K562 (cell line): ENCODE measurements around the gene RCOR2. TPM values are rescaled to one million over a fixed set of nuclear protein-coding genes. Genes with fewer than 3 reads are reported as not detected.

Source experiments
- BCL6 ChIP-seq: fragments of 250-450 bp; sonication (Bioruptor Pico); IDR thresholded peaks from 2 replicates; pipeline ENCODE4 v1.4.0; 2020
- CHD4 ChIP-seq: fragments of 200-600 bp; sonication (generic); IDR thresholded peaks from 3 replicates; pipeline ENCODE4 v1.6.1; 2012; ENCODE audit warnings: low read depth, mild to moderate bottlenecking, mixed read lengths, low read length, inconsistent platforms; ENCODE audit not compliant: insufficient read depth, insufficient replicate concordance, poor library complexity, severe bottlenecking
- E2F3 ChIP-seq: fragments of 250-450 bp; sonication (Bioruptor Pico); IDR thresholded peaks from 2 replicates; pipeline ENCODE4 v1.4.0; 2020; ENCODE audit warnings: mild to moderate bottlenecking
- EP400 ChIP-seq: fragments of 450-650 bp; IDR thresholded peaks from 2 replicates; pipeline ENCODE4 v1.6.1; 2017; ENCODE audit warnings: antibody characterized with exemption, mild to moderate bottlenecking, moderate library complexity
- HDAC2 ChIP-seq: fragments of 450-650 bp; IDR thresholded peaks from 2 replicates; pipeline ENCODE4 v1.6.1; 2016; ENCODE audit warnings: mild to moderate bottlenecking
- HLTF ChIP-seq: fragments of 450-650 bp; IDR thresholded peaks from 2 replicates; pipeline ENCODE4 v1.6.1; 2016
- MCM7 ChIP-seq, 2 experiments: fragments of 450-650 bp; IDR thresholded peaks; 2 replicates each; pipeline ENCODE4 v1.6.1; 2016 to 2018
- MED1 ChIP-seq: sonication (generic); formaldehyde crosslinking; IDR thresholded peaks from 2 replicates; pipeline ENCODE4 v1.8.1; 2023; ENCODE audit warnings: missing genetic modification reagents, borderline replicate concordance
- PML ChIP-seq: IDR thresholded peaks from 2 replicates; pipeline ENCODE4 v1.6.1; 2012; ENCODE audit warnings: low read length, inconsistent platforms
- SIRT6 ChIP-seq: IDR thresholded peaks from one replicate; pipeline ENCODE4 v1.6.1; 2012; ENCODE audit warnings: low read depth, mild to moderate bottlenecking, control low read depth, inconsistent platforms, low read length, moderate library complexity
- SMC3 ChIP-seq: conservative IDR thresholded peaks from 2 replicates; pipeline ENCODE4 v1.6.1; 2011; ENCODE audit warnings: low read depth, low read length, improper control_type of control experiment; ENCODE audit not compliant: insufficient read depth
- SRF ChIP-seq, 2 experiments: fragments of 250-450, 450-650 bp in 1 of 2; sonication (Bioruptor Pico) in 1 of 2; sonication (generic) in 1 of 2; formaldehyde crosslinking; IDR thresholded peaks; 2 replicates each; pipeline versions ENCODE4 v1.5.0 to v1.5.1; 2020 to 2022; ENCODE audit warnings: mild to moderate bottlenecking in 1 of 2, missing genetic modification reagents in 1 of 2
- TCF7 ChIP-seq: sonication (generic); IDR thresholded peaks from 2 replicates; pipeline ENCODE4 v1.6.1; 2016; ENCODE audit warnings: antibody characterized with exemption, borderline replicate concordance
- THRAP3 ChIP-seq: fragments of 450-650 bp; IDR thresholded peaks from 2 replicates; pipeline ENCODE4 v1.6.1; 2016; ENCODE audit warnings: mild to moderate bottlenecking, inconsistent platforms, borderline replicate concordance
- ZNF175 ChIP-seq: fragments of 200-800 bp; sonication (Bioruptor generic); IDR thresholded peaks from 2 replicates; pipeline ENCODE4 v1.6.1; 2016; ENCODE audit warnings: low read depth, mild to moderate bottlenecking, missing genetic modification characterization, missing compliant biosample characterization
- ZNF239 ChIP-seq: fragments of 250-450 bp; sonication (Bioruptor Pico); IDR thresholded peaks from 2 replicates; pipeline ENCODE4 v1.4.0; 2020; ENCODE audit warnings: mild to moderate bottlenecking
- ZNF644 ChIP-seq: fragments of 200-800 bp; sonication (Bioruptor generic); IDR thresholded peaks from 2 replicates; pipeline ENCODE4 v1.6.1; 2016; ENCODE audit warnings: low read depth, missing genetic modification characterization, missing compliant biosample characterization
- polyA plus RNA-seq, 8 experiments: library from polyadenylated mRNA; depleted of rRNA in 4 of 8; stranded (reverse) in 5 of 8; unstranded in 3 of 8; fragments of >200 nt; fragmentation: Nextera tagmentation in 2 of 8; fragmentation: Illumina TruSeq in 1 of 8; extraction: Ambion mirVana in 2 of 8; extraction: Trizol in 1 of 8; gene quantifications; 2 replicates each; pipeline versions ENCODE4 v1.2.1 to v1.2.3, GENCODE V29; 2011 to 2014; ENCODE audit warnings: inconsistent platforms in 1 of 8, missing spikeins in 1 of 8
- total RNA-seq, 7 experiments: library from RNA; depleted of rRNA in 6 of 7; stranded (reverse); fragments of >200 nt in 6 of 7; fragmentation: Illumina TruSeq in 2 of 7; extraction: Trizol in 2 of 7; gene quantifications; 2 replicates each; pipeline versions ENCODE4 v1.2.1 to v1.2.3, GENCODE V29; 2011 to 2021; ENCODE audit warnings: low replicate concordance in 1 of 7
- TF ChIP-seq, protein P1 (sequence below): fragments of 450-650 bp; IDR thresholded peaks from 2 replicates; pipeline ENCODE4 v1.7.0; 2016; ENCODE audit warnings: borderline replicate concordance
- TF ChIP-seq, protein P2 (sequence below): IDR thresholded peaks from 3 replicates; pipeline ENCODE4 v1.6.1; 2011; ENCODE audit warnings: borderline replicate concordance, mild to moderate bottlenecking, moderate library complexity; ENCODE audit not compliant: insufficient read length; ENCODE audit errors: extremely low read depth
- TF ChIP-seq, protein P3 (sequence below): fragments of 450-650 bp; IDR thresholded peaks from 2 replicates; pipeline ENCODE4 v1.6.1; 2018; ENCODE audit not compliant: partially characterized antibody

RCOR2 gene
- total and polyA plus RNA-seq, 9 of the 15 experiments (the other 6 are each of a cell fraction or from before 2014, with no cell fraction given), result 0.04 to 6.5 (median 2.5) TPM; not detected in 1

DNA sequence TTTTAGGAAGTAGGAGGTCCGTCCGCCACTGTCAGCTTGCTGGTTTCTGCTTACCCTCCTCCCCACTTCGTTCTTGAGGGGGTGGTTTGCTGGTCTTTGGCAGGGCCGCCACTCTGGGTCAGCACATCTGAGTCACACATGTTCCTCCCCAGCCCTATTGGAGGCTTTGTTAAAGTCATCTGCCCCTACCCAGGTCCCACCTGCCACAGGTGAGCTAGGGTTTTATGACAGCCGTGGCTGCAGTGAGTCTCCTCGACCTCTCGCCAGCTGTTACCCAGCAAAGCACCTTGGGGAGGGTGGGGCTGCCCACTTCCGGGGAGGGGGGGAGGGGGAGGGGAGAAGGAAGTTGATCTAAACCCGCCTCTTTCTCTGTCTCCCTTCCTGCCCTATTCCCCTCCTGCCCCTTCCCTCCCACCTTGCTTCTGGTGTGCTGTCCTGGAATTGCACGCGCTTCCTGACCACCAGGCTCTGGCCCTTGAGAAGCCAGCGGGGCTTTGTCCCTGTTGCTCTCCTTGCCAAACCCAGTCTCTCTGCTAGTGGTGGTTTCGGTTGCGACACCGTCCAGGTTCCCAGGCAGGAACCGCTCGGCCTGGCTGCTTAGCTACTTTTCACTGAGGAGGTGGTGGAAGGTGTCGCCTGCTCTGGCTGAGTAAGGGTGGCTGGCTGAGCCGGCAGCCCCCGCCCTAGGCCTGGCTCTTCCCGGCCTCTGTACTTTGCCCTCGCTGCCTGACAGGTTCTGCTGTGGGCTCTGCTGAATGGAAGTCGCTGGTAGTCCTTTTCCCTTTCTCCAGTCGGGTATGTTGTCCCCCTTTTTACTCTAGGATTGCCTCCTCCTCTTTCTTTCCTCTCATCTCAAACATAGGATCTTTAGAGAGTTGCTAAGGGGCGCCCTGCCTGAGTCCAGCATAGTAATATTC is 28.5 kb downstream of the RCOR2 start (continued):
- TF ChIP-seq, protein P1, sequence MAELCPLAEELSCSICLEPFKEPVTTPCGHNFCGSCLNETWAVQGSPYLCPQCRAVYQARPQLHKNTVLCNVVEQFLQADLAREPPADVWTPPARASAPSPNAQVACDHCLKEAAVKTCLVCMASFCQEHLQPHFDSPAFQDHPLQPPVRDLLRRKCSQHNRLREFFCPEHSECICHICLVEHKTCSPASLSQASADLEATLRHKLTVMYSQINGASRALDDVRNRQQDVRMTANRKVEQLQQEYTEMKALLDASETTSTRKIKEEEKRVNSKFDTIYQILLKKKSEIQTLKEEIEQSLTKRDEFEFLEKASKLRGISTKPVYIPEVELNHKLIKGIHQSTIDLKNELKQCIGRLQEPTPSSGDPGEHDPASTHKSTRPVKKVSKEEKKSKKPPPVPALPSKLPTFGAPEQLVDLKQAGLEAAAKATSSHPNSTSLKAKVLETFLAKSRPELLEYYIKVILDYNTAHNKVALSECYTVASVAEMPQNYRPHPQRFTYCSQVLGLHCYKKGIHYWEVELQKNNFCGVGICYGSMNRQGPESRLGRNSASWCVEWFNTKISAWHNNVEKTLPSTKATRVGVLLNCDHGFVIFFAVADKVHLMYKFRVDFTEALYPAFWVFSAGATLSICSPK, result no peak
- TF ChIP-seq, protein P2, sequence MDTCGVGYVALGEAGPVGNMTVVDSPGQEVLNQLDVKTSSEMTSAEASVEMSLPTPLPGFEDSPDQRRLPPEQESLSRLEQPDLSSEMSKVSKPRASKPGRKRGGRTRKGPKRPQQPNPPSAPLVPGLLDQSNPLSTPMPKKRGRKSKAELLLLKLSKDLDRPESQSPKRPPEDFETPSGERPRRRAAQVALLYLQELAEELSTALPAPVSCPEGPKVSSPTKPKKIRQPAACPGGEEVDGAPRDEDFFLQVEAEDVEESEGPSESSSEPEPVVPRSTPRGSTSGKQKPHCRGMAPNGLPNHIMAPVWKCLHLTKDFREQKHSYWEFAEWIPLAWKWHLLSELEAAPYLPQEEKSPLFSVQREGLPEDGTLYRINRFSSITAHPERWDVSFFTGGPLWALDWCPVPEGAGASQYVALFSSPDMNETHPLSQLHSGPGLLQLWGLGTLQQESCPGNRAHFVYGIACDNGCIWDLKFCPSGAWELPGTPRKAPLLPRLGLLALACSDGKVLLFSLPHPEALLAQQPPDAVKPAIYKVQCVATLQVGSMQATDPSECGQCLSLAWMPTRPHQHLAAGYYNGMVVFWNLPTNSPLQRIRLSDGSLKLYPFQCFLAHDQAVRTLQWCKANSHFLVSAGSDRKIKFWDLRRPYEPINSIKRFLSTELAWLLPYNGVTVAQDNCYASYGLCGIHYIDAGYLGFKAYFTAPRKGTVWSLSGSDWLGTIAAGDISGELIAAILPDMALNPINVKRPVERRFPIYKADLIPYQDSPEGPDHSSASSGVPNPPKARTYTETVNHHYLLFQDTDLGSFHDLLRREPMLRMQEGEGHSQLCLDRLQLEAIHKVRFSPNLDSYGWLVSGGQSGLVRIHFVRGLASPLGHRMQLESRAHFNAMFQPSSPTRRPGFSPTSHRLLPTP, result no peak
- no peak for TF ChIP-seq ZNF175 (CRISPR knock-in tag)
- no peak for TF ChIP-seq SMC3
- no peak for TF ChIP-seq BCL6
- no peak for TF ChIP-seq MCM7 (IDR thresholded peaks at IDR 0.05)
- TF ChIP-seq HDAC2, result peak; percentile 34; the same call in 1 of the 2 replicates
- peak; percentile 63 for TF ChIP-seq EP400
- no peak; the same call in 1 of the 2 replicates for TF ChIP-seq PML
- no peak for TF ChIP-seq HLTF
- no peak for TF ChIP-seq TCF7
- no peak for TF ChIP-seq MED1
- TF ChIP-seq ZNF239 (CRISPR knock-in tag), result no peak
- no peak for TF ChIP-seq SRF (CRISPR knock-in tag; IDR thresholded peaks at IDR 0.05)
- TF ChIP-seq E2F3 (CRISPR knock-in tag), result no peak
- no peak for TF ChIP-seq SIRT6
- TF ChIP-seq THRAP3, result no peak
- TF ChIP-seq, protein P3, sequence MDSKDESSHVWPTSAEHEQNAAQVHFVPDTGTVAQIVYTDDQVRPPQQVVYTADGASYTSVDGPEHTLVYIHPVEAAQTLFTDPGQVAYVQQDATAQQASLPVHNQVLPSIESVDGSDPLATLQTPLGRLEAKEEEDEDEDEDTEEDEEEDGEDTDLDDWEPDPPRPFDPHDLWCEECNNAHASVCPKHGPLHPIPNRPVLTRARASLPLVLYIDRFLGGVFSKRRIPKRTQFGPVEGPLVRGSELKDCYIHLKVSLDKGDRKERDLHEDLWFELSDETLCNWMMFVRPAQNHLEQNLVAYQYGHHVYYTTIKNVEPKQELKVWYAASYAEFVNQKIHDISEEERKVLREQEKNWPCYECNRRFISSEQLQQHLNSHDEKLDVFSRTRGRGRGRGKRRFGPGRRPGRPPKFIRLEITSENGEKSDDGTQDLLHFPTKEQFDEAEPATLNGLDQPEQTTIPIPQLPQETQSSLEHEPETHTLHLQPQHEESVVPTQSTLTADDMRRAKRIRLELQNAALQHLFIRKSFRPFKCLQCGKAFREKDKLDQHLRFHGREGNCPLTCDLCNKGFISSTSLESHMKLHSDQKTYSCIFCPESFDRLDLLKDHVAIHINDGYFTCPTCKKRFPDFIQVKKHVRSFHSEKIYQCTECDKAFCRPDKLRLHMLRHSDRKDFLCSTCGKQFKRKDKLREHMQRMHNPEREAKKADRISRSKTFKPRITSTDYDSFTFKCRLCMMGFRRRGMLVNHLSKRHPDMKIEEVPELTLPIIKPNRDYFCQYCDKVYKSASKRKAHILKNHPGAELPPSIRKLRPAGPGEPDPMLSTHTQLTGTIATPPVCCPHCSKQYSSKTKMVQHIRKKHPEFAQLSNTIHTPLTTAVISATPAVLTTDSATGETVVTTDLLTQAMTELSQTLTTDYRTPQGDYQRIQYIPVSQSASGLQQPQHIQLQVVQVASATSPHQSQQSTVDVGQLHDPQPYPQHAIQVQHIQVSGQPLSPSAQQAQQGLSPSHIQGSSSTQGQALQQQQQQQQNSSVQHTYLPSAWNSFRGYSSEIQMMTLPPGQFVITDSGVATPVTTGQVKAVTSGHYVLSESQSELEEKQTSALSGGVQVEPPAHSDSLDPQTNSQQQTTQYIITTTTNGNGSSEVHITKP, result peak; percentile 45
- no peak for TF ChIP-seq ZNF644 (tag)
- TF ChIP-seq CHD4, result peak; percentile 14
